CD8-positive, alpha-beta memory T cell (primary cell): Measurements from ENCODE around the gene GJB3. TPM values are rescaled to one million over a fixed set of nuclear protein-coding genes. Genes with fewer than 3 reads are reported as not detected.

Experiments
- CTCF ChIA-PET: fragments of 350-600 bp; sonication (Branson Sonifier 250); formaldehyde crosslinking; loops from one replicate; lab custom pipeline; 2021; ENCODE audit warnings: antibody characterized with exemption; lab: Charles Lee
- POLR2A ChIA-PET: fragments of 350-600 bp; sonication (Branson Sonifier 250); formaldehyde crosslinking; loops from one replicate; lab custom pipeline; 2021; ENCODE audit warnings: antibody characterized with exemption; lab: Charles Lee
- DNase-seq, 5 donors: peaks; one replicate each; pipeline versions ENCODE4 v3.0.0 to v3.0.0-alpha.2; 2020 to 2022; ENCODE audit warnings: mixed read lengths in 1 of 5
- H3K27ac ChIP-seq: one replicate; pipeline ENCODE4 v1.7.0; 2013; ENCODE audit warnings: low read depth, mild to moderate bottlenecking, low read length, moderate library complexity
- H3K27me3 ChIP-seq: 2 replicates; pipeline ENCODE4 v1.7.0; 2013; ENCODE audit warnings: low read length, mild to moderate bottlenecking; ENCODE audit not compliant: insufficient read depth, poor library complexity, severe bottlenecking
- H3K36me3 ChIP-seq: 2 replicates; pipeline ENCODE4 v1.7.0; 2013; ENCODE audit warnings: mild to moderate bottlenecking, low read length, moderate library complexity; ENCODE audit not compliant: insufficient read depth
- H3K4me1 ChIP-seq: 2 replicates; pipeline ENCODE4 v1.7.0; 2013; ENCODE audit warnings: mild to moderate bottlenecking, low read length, moderate library complexity; ENCODE audit not compliant: insufficient read depth
- H3K4me3 ChIP-seq: 2 replicates; pipeline ENCODE4 v1.7.0; 2013; ENCODE audit warnings: mild to moderate bottlenecking, low read length
- H3K9me3 ChIP-seq: 2 replicates; pipeline ENCODE4 v1.7.0; 2013; ENCODE audit warnings: mild to moderate bottlenecking, low read length
- H3K27ac Mint-ChIP-seq, 8 donors: one replicate each; pipeline ENCODE4 v1.8.0; 2020 to 2021; ENCODE audit warnings: mixed read lengths in 8 of 8, mild to moderate bottlenecking in 6 of 8, inconsistent platforms in 3 of 8, moderate library complexity in 3 of 8
- H3K27me3 Mint-ChIP-seq, 2 donors: one replicate each; pipeline ENCODE4 v1.8.0; 2020 to 2021; ENCODE audit warnings: mixed read lengths in 2 of 2, mild to moderate bottlenecking in 1 of 2, moderate library complexity in 1 of 2
- H3K36me3 Mint-ChIP-seq, 3 donors: one replicate each; pipeline ENCODE4 v1.8.0; 2020 to 2021; ENCODE audit warnings: mixed read lengths in 3 of 3, inconsistent platforms in 1 of 3, mild to moderate bottlenecking in 1 of 3
- H3K4me1 Mint-ChIP-seq, 3 donors: one replicate each; pipeline ENCODE4 v1.8.0; 2020 to 2021; ENCODE audit warnings: mixed read lengths in 3 of 3, inconsistent platforms in 1 of 3, mild to moderate bottlenecking in 1 of 3
- H3K4me3 Mint-ChIP-seq, 7 donors: one replicate each; pipeline ENCODE4 v1.8.0; 2020 to 2021; ENCODE audit warnings: mixed read lengths in 7 of 7, mild to moderate bottlenecking in 6 of 7, moderate library complexity in 4 of 7, inconsistent platforms in 2 of 7
- H3K9me3 Mint-ChIP-seq, 5 donors: one replicate each; pipeline ENCODE4 v1.8.0; 2020 to 2022; ENCODE audit warnings: mixed read lengths in 5 of 5, mild to moderate bottlenecking in 3 of 5, moderate library complexity in 2 of 5, inconsistent platforms in 1 of 5
- polyA plus RNA-seq: library from polyadenylated mRNA; unstranded; fragments of 300-500 nt; fragmentation: Illumina TruSeq; gene quantifications from one replicate; pipeline ENCODE4 v1.2.3, GENCODE V29; 2021
- total RNA-seq, 2 experiments: library from RNA; stranded (reverse); gene quantifications; one replicate each; pipeline ENCODE4 v1.2.3, GENCODE V29; 2021

The GJB3 gene
- total and polyA plus RNA-seq, 3 experiments from 2014 or later: not detected

DNA sequence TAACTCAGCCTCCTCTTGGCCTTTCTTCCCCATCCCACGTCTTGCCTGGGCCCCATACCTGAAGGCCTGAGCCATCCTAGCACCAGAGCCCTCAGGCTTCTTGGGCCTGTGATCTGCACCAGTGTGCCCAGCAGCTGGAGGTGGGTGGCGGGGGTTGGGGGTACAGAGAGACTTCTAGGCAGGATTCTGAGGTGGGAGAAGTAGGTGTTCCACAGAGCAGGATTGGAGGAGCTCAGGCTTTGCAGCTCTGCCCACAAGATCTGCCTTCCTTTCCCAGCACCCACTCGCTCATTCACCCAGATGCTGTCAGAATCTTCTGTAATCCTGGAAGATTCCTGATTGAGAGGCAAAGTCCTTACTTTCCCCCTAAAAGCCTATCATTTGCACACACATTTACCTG lies 36.2 kb upstream of the GJB3 start:
- CTCF ChIA-PET: interaction anchor here (1.6 to 4.2 kb wide), 2 partner anchors 10 to 1112 kb away, joined by 4 to 21 read pairs; no protein-coding TSS in a partner anchor

DNA sequence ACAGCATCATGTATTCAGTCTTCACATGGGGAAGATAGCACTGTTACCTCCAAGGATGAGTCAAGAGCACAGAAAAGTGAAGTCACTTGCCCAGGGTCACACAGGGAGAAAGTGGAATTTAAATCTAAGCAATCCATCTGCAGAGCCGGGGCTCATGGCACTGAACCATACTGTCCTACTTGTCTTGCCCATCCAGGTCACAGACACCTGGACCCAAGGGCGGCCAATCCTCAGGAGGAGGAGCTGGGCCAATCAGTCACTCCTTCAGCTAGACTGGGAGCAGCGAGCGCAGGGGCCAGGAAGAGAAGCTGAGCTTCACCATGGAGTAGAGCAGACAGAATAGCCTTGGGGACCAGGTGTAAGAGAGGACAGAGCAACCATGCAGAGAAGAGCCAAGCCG lies 35.3 kb upstream of the GJB3 start:
- no peaks in the 10 kb centered on the region for H3K9me3 ChIP-seq
- no peaks in the 10 kb centered on the region for H3K36me3 ChIP-seq
- POLR2A ChIA-PET: no interaction called here
- H3K27ac Mint-ChIP-seq: no peak overlapping the region
- peak in 1 of 5 donors; percentile 22 for DNase-seq
- H3K27me3 ChIP-seq: no peaks in the 10 kb centered on the region
- H3K9me3 Mint-ChIP-seq: no peaks in the 10 kb centered on the region
- no peak overlapping the region for H3K27ac ChIP-seq
- H3K4me3 Mint-ChIP-seq: no peak overlapping the region
- H3K4me1 Mint-ChIP-seq: peaks cover 0 to 6% (median 4%) of the 10 kb centered on the region in 3 donors
- H3K4me3 ChIP-seq: no peak overlapping the region
- peaks cover 0 to 1% (median 0%) of the 10 kb centered on the region in 3 donors for H3K36me3 Mint-ChIP-seq
- H3K4me1 ChIP-seq: no peaks in the 10 kb centered on the region
- H3K27me3 Mint-ChIP-seq: peaks cover 9 to 20% of the 10 kb centered on the region in 2 donors
- CTCF ChIA-PET: no interaction called here

More for the DNA sequence above, 36.2 kb upstream of the GJB3 start:
- no peak overlapping the region for H3K27ac ChIP-seq
- no peak overlapping the region for H3K4me3 Mint-ChIP-seq
- no peak overlapping the region for H3K27ac Mint-ChIP-seq
- H3K36me3 ChIP-seq: no peaks in the 10 kb centered on the region
- H3K9me3 ChIP-seq: no peaks in the 10 kb centered on the region
- H3K36me3 Mint-ChIP-seq: peaks cover 0 to 1% (median 0%) of the 10 kb centered on the region in 3 donors
- no peak overlapping the region for H3K4me3 ChIP-seq
- POLR2A ChIA-PET: no interaction called here
- H3K27me3 Mint-ChIP-seq: peaks cover 13 to 27% of the 10 kb centered on the region in 2 donors
- no peaks in the 10 kb centered on the region for H3K4me1 ChIP-seq
- no peaks in the 10 kb centered on the region for H3K9me3 Mint-ChIP-seq
- H3K4me1 Mint-ChIP-seq: peaks cover 0 to 6% (median 4%) of the 10 kb centered on the region in 3 donors
- DNase-seq: no peak
- H3K27me3 ChIP-seq: no peaks in the 10 kb centered on the region

DNA sequence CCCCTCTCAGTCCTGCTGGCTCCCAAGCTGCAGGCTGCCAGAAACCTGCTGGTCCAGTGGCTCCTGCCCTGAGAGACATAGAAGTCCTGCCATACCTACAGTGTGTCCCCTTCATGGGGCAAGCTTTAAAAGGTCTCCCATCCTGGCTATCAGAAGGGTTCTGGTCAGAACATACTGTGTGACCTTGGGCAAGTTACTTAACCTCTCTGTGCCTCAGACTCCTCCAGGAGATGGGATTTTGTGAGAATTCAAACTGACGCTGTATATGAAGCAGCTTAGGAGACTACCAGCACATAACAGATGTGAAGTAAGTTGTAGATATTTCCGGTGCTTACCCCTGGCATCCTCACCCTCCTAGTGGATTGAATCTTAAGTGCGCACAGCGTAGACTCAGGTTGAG lies 34.9 kb upstream of the GJB3 start:
- no peaks in the 10 kb centered on the region for H3K9me3 Mint-ChIP-seq

DNA sequence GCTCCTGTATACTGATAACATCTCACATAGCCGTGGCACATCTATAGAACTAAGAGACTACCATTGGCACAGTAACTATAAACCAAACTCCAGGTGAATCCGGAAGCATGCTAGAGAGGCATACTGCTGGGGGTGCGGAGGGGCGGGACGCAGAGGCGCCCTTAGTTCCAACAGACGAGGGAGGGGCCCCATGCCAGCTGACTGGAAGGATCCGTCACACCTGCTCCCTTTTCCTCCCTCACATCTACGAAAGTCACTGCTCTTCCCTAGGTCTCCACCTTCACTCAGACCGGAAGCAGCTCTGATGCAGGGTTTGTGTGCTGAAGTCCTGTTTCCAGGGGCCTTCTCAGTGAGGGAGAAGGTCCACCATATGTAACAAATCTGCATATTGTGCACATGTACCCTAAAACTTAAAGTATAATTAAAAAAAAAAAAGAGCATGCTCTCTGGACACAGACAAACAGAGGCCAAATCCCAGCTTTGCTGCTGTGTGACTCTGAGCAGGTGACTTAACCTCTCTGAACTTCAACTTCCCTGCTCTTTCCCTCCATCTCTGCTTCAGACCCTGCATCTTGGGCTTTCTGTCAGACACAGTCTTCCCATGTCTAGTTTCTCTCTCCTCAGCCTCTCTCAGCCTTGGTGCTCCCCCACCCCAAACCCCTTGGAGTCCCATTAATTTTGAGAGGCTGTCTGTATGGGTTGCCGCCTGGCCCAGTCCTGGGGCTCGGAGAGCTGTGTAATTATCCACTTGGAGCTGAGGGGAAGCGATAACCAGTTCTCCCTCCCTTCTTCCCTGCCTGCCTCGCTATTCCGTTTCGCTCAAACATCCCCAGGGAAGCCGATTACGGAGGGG lies 34.0 kb upstream of the GJB3 start:
- H3K36me3 ChIP-seq: no peaks in the 10 kb centered on the region
- H3K9me3 ChIP-seq: no peaks in the 10 kb centered on the region
- Mint-ChIP-seq H3K27me3 (peaks cover 9 to 14% of the 10 kb centered on the region in 2 donors), H3K4me1 (peaks cover 0 to 6% (median 4%) of the 10 kb centered on the region in 3 donors), H3K27ac (no peak overlapping the region), H3K4me3 (peak overlapping the region in 1 of 7 donors; percentile 52), H3K36me3 (peaks cover 0 to 1% (median 0%) of the 10 kb centered on the region in 3 donors), H3K9me3 (no peaks in the 10 kb centered on the region)
- CTCF ChIA-PET: no interaction called here
- POLR2A ChIA-PET: no interaction called here
- H3K4me3 ChIP-seq: no peak overlapping the region
- no peaks in the 10 kb centered on the region for H3K27me3 ChIP-seq
- H3K4me1 ChIP-seq: no peaks in the 10 kb centered on the region
- H3K27ac ChIP-seq: no peak overlapping the region
- peak in 1 of 5 donors; percentile 43 for DNase-seq

More for the DNA sequence above, 34.9 kb upstream of the GJB3 start:
- Mint-ChIP-seq H3K27me3 (peaks cover 9 to 16% of the 10 kb centered on the region in 2 donors), H3K36me3 (peaks cover 0 to 1% (median 0%) of the 10 kb centered on the region in 3 donors), H3K4me3 (no peak overlapping the region), H3K4me1 (peaks cover 0 to 6% (median 4%) of the 10 kb centered on the region in 3 donors), H3K27ac (no peak overlapping the region)
- POLR2A ChIA-PET: no interaction called here
- no peaks in the 10 kb centered on the region for H3K9me3 ChIP-seq
- H3K27me3 ChIP-seq: no peaks in the 10 kb centered on the region
- H3K27ac ChIP-seq: no peak overlapping the region
- no peaks in the 10 kb centered on the region for H3K36me3 ChIP-seq
- no peaks in the 10 kb centered on the region for H3K4me1 ChIP-seq
- no peak overlapping the region for H3K4me3 ChIP-seq
- CTCF ChIA-PET: no interaction called here
- no peak for DNase-seq

DNA sequence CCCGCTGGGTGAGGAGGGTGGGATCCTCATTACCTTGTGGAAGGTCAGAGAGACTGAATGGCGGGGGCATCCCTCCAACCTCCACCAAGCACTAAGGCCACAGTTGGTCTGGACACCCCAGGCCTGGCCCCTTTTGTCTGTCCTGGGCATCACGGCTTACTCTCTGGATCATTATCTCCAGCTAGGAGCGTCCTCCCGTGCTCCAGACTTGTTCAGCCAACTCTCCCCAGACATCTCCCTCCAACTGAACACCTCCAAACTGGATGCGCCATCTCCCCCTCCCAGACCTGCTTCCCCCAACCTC lies 33.4 kb upstream of the GJB3 start:
- Histone ChIP-seq H3K4me3 (no peak overlapping the region), H3K36me3 (no peaks in the 10 kb centered on the region), H3K9me3 (no peaks in the 10 kb centered on the region), H3K27me3 (no peaks in the 10 kb centered on the region), H3K27ac (no peak overlapping the region), H3K4me1 (no peaks in the 10 kb centered on the region)
- no peak overlapping the region for H3K27ac Mint-ChIP-seq
- POLR2A ChIA-PET: no interaction called here
- CTCF ChIA-PET: no interaction called here
- H3K9me3 Mint-ChIP-seq: no peaks in the 10 kb centered on the region
- peaks cover 0 to 1% (median 0%) of the 10 kb centered on the region in 3 donors for H3K36me3 Mint-ChIP-seq
- DNase-seq: peak in 1 of 5 donors; percentile 13
- no peak overlapping the region for H3K4me3 Mint-ChIP-seq
- peaks cover 9 to 14% of the 10 kb centered on the region in 2 donors for H3K27me3 Mint-ChIP-seq
- peaks cover 0 to 2% (median under 1%) of the 10 kb centered on the region in 3 donors for H3K4me1 Mint-ChIP-seq

DNA sequence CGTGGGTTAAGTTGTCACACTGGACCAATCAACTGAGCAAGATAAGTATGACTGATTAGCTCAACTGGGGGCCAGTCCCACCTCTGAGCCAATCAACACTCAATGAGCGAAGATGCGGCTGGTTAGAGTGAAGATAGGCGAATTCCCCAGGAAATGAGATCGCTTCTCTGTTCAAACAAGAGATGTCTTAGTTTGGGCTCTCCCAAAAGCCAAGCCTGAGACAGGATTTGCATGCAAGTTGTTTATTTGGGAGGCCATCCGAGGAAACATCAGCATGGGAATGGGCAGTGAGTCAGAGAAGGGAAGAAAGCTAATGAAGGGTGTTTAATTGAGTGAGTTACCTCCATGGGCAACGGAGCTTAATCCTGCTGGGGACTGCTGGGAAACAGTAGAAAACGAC lies 31.0 kb upstream of the GJB3 start:
- H3K27ac ChIP-seq: no peak overlapping the region
- DNase-seq: no peak
- POLR2A ChIA-PET: no interaction called here
- no peaks in the 10 kb centered on the region for H3K27me3 ChIP-seq
- Mint-ChIP-seq H3K36me3 (peaks cover 0 to 1% (median 0%) of the 10 kb centered on the region in 3 donors), H3K4me1 (no peaks in the 10 kb centered on the region), H3K27ac (no peak overlapping the region), H3K27me3 (peaks cover 5 to 19% of the 10 kb centered on the region in 2 donors), H3K9me3 (no peaks in the 10 kb centered on the region), H3K4me3 (no peak overlapping the region)
- H3K4me3 ChIP-seq: no peak overlapping the region
- H3K36me3 ChIP-seq: no peaks in the 10 kb centered on the region
- no peaks in the 10 kb centered on the region for H3K4me1 ChIP-seq
- CTCF ChIA-PET: no interaction called here
- H3K9me3 ChIP-seq: no peaks in the 10 kb centered on the region

DNA sequence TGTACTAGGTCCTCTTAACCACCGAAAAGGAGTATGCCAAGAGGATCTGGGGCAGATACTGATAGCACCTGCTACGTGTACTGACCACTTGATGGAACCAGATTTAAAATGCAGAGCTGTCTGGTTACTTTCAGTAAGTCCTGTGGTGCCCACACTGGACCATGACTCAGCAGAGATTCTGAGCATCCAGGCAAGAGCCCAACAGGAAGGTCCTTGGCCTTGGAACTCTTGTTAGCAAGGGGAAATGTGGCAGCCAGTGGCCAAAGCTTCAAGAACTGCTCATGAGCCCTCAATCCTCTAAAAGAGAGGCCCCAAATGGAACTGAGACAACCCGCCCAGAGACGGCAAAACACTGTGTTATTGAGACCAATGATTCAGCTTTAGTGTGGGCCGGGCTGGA lies 30.4 kb upstream of the GJB3 start:
- ChIA-PET CTCF (interaction anchor here (0.8 kb wide), 1 partner anchor 8 kb away, joined by 3 read pairs; no protein-coding TSS in a partner anchor), POLR2A (no interaction called here)
- Mint-ChIP-seq H3K36me3 (peaks cover 0 to 1% (median 0%) of the 10 kb centered on the region in 3 donors), H3K4me1 (no peaks in the 10 kb centered on the region), H3K27ac (no peak overlapping the region), H3K9me3 (no peaks in the 10 kb centered on the region), H3K27me3 (peaks cover 5 to 19% of the 10 kb centered on the region in 2 donors), H3K4me3 (no peak overlapping the region)
- DNase-seq: peak in 1 of 5 donors; percentile 3
- no peaks in the 10 kb centered on the region for H3K4me1 ChIP-seq
- no peak overlapping the region for H3K4me3 ChIP-seq
- H3K27me3 ChIP-seq: no peaks in the 10 kb centered on the region
- no peak overlapping the region for H3K27ac ChIP-seq
- no peaks in the 10 kb centered on the region for H3K36me3 ChIP-seq
- no peaks in the 10 kb centered on the region for H3K9me3 ChIP-seq

DNA sequence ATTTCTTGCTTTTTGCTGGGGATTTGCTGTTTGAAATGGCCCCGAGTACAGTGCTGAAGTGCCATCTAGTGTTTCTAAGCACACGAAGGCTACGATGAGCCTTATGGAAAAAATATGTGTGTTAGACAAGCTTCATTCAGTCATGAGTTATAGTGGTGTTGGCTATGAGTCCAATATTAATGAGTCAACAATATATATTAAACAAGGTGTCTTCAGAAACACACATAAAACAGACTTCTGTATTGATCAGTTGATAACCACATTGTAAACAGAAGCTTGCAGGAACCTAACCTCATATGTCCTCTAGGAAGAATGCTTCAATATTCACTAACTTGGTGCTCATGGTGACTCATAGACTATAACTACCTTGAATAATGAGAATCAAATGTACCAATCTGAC lies 27.9 kb upstream of the GJB3 start:
- no peak overlapping the region for H3K4me3 Mint-ChIP-seq
- ChIA-PET CTCF (interaction anchor here (2.5 kb wide), 1 partner anchor 10 kb away, joined by 9 read pairs; no protein-coding TSS in a partner anchor), POLR2A (no interaction called here)
- no peak for DNase-seq
- H3K36me3 ChIP-seq: no peaks in the 10 kb centered on the region
- H3K27me3 Mint-ChIP-seq: peaks cover 5 to 24% of the 10 kb centered on the region in 2 donors
- H3K36me3 Mint-ChIP-seq: peaks cover 0 to 1% (median 0%) of the 10 kb centered on the region in 3 donors
- H3K9me3 Mint-ChIP-seq: no peaks in the 10 kb centered on the region
- H3K27ac Mint-ChIP-seq: no peak overlapping the region
- H3K27me3 ChIP-seq: no peaks in the 10 kb centered on the region
- no peak overlapping the region for H3K4me3 ChIP-seq
- no peak overlapping the region for H3K27ac ChIP-seq
- no peaks in the 10 kb centered on the region for H3K4me1 Mint-ChIP-seq
- H3K4me1 ChIP-seq: no peaks in the 10 kb centered on the region
- H3K9me3 ChIP-seq: no peaks in the 10 kb centered on the region
